8988T (cell line): ENCODE results near the gene FGF7.
"Not testable (repeated sequence)": the region's sequence is repeated elsewhere in the genome, so short reads cannot be mapped to it uniquely, and the experiment has no call there.

ENCODE experiments used
- DNase-seq: peaks from one replicate; pipeline ENCODE4 v3.0.0; 2011

Gene FGF7, protein sequence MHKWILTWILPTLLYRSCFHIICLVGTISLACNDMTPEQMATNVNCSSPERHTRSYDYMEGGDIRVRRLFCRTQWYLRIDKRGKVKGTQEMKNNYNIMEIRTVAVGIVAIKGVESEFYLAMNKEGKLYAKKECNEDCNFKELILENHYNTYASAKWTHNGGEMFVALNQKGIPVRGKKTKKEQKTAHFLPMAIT

DNA sequence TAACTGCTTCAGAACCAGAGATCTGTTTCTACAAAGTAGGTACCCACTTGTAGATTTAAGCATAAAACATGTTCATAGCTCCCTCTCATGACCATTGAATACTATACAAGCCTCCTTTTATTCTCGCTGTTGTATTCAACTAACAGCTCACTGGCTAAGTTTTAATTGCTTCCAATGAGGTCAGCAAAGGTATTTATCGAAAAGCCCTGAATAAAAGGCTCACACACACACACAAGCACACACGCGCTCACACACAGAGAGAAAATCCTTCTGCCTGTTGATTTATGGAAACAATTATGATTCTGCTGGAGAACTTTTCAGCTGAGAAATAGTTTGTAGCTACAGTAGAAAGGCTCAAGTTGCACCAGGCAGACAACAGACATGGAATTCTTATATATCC, at the start of gene FGF7:
Gene FGF7, plus strand, starts transcription at position 222 of the 400 bp plus-strand sequence. CDS start 1,056 bp downstream, outside the sequence.
- no peak for DNase-seq

DNA sequence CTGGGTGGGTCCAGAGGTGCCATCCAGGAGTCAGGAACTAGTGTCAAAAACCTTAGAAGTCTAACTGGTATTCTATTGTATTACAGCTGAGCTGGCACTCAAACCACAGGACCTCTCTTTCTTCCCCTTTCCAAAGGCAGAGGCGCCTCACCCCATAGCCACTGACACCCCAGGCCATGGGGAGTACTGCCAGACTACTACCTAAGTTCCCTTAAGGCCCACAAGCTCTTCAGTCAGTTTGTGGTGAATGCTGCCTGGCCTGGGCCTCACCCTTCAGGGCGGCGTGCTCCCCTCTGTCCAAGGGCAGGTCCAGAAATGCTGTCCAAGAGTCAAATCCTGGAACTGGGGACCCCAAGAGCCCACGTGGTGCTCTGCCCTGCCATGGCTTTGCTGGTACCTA, 43.0 kb upstream of the FGF7 start:
- no peak for DNase-seq

DNA sequence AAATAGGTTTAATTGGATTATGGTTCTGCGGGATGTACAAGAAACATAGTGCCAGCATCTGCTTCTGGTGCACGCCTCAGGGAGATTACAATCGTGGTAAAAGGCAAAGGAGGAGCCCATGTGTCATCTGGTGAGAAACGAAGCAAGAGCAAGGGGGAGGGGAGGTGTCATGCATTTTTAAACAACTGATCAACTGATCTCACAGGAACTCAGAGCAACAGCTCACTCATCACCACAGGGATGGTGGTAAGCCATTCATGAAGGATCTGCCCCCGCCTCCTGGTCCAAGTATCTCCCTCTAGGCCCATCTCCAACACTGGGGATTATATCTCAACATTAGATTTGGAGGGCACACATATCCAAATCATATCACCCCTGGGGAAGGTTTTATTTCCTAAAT, 42.1 kb upstream of the FGF7 start:
- DNase-seq = no peak

DNA sequence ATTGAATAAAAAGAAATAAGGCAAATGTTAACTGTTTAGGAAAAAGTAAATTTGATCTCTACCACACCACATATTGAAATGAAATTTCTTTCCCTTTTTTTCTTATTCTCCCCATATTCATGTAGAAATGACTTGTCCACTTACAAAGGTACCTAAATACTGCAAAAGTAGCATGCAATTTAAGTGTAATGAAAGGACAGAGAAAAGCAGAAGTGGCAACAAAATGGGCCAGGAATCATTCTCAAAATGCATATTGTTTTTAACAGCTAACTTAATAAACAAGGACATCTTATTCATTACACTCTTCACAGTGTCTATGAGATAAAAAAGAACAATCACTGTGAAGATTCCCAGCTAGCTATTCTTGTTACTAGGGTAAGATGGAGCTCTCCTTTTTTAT, 40.6 kb upstream of the FGF7 start:
- no peak for DNase-seq

DNA sequence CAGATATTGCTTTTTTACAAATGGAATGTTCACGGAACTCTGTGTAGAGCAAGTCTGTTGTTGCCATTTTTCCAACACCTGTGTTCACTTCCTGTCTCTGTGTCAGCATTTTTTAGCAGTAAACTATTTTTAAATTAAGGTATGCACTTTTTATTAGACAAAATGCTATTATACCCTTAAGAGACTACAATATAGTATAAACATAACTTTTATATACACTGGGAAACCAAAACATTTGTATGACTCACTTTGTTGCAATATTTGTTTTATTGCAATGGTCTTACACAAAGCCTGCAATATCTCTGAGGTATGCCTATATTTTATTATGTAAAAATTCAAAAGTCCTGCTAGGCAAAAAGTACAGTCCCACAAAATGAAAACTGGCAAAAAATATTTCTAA, 39.8 kb upstream of the FGF7 start:
- no peak for DNase-seq

DNA sequence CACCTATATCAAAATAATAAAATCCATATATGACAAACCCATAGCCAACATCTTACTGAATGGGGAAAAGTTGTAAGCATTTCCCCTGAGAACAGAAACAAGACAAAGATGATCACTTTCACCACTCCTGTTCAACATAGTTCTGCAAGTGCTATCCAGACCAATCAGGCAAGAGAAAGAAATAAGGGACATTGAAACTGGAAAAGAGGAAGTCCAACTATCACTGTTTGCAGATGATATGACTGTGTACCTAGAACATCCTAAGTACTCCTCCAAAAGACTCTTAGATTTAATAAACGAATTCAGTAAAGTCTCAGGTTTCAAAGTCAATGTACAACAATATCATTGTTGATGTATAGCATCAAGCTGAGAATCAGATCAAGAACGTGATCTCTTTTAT, 35.6 kb upstream of the FGF7 start:
- DNase-seq = no peak

DNA sequence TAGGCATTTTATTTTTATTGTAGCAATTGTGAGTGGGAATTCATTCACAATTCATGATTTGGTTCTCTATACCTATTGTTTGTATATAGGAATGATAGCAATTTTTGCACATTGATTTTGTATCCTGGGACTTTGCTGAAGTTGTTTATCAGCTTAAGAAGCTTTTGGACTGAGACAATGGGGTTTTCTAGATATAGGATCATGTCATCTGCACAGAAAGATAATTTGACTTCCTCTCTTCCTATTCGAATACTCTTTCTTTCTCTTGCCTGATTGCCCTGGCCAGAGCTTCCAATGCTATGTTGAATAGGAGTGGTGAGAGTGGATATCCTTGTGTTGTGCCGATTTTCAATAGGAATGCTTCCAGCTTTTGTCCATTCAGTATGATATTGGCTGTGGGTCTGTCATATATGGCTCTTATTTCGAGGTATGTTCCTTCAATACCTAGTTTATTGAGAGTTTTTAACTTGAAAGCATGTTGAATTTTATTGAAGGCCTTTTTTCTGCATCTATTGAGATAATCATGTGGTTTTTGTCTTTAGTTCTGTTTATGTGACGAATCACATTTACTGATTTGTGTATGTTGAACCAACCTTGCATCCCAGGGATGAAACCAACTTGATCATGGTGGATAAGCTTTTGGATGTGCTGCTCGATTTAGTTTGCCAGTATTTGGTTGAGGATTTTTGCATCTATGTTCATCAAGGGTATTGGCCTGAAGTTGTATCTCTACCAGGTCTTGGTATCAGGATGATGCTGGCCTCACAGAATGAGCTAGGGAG, 20.3 kb upstream of the FGF7 start:
- not testable (repeated sequence) for DNase-seq

DNA sequence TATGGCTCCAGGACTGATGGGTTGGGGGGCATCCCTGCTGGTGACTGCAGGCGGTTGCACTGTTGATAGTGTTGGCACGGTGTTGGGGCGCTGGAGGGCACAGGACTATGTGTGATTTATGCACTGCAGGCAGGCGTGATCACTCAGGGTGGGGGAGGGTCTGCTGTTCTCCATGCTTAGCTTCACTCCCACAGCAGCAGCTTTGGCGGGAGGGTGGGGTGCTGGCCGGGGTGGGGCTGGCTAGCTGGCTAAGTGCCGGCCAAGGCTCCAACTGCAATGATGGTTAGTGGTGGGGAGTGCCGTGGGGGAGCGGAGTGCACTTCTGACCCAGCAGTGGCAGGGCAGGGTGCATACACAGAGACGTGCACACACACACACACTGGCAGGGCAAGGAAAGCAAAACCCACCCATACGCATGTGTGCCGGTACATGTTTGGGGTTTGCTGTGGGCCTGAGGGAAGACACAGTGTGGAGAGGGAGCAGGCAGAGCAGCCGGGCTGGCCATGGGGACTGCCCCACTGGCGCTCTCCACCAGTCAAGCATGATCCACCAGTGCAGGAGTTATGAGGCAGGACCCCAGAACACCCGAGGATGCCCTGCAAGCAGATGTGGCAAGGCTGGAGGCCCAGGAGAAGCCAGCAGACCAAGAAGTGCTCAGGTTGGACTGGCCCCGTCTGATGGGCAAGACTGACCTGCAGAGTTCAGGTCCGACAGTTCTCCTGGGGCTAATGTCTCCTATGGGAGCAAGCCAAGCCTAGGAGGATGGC, 16.5 kb upstream of the FGF7 start:
- no peak for DNase-seq

DNA sequence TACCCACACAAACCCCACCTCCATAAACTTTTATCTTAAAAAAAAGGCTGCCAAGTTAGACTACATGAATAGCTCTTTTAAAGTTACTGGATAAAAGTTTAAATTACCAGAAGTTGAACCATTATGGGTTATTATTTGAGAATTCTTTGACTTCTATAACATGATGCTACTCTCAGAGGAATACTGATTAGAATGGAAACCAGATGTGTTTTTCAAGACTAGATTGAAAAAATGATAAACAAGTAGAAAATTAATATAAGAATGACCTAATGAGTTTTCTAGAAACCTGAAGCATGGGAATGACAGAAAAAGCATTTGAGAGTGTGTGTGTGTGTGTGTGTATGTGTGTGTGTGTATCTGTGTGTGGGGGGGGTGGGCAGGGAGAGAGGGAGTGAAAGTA, 12.4 kb upstream of the FGF7 start:
- no peak for DNase-seq

DNA sequence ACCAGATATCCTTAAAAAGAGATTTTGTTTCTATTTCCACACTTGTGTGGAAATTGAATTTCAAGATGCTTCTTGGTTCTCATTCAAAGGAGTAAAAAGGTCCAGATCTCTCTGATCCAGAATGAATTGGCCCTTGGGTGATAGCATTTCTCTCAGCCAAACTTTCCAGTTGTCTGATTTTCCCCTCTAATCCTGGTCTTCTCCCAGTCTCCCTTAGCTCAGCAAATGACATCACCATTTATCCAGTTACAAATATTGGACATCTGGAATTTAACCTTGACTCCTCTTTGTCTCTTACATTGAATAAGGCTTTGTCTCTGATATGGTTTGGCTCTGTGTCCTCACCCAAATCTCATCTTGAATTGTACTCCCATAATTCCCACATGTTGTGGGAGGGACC, 10.2 kb upstream of the FGF7 start:
- DNase-seq = no peak

DNA sequence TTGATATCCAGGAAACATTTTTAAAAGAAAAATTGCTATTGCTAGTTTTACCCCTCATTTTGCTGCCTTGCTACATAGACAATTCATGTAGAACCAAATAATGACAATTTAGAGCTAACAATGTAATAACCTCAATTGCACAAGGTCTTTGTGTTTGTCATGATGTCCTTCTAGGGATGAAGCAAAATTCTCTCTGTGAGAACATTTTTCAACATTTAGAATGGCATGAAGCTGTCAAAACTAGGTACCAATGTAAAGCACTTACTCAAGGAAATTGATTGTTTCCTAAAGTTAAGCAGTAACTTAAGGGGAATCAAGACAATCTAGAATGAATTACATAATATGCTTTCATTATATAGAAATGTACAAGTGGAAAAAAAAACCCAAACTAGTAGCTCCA, 7.9 kb upstream of the FGF7 start:
- DNase-seq = no peak

DNA sequence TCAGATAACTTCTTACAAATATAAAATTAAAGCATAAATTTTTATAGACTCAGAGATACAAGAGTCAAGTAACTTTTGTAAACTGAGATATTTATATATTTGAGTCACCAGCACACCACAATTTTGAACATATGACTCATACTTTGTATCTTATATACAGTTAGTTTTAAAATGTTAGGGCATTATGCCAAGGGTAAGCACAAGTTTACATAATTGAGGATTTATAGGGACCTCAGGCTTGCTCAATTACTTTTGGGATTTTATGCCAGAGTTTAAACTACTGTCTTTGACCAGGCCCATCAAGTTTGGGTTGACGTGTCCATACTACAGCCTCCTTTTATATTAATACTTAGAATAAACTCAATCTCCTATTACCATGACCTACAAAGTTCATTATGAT, 7.4 kb upstream of the FGF7 start:
- no peak for DNase-seq

DNA sequence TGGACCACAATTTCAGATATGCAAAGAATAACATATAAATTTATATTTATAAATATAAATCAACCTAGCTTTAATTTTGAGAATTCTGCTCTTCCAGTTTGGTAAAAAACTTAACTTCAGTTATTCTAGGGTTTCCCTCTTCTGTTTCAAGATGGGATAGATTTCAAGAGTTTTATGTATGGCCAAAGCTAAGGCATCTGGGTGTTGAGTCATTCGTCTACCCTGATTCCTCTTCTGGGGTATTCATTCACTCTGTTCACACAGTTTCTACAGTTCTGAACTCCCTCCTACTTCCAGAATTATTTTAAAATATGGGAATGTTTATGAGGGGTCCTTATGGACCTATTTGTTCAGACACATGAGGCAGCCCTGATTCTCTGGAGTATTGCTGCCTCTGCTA, 4.2 kb upstream of the FGF7 start:
- DNase-seq = no peak

DNA sequence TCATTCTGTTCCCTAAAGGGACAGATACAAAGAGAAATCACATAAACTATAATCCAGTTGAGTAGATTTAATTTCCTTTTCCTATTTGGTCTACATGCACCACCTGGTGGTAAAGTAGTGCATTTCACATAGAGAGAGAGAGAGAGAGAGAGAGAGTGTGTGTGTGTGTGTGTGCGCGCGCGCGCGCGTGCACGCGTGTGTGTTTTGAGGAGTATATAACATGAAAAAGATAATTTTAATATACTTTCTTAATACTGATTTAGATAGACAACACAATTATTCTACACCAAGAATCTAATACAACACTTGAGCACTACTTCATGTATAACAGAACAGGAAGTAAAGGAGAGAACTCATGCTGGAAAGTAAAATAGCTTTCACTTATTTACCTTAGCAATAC, 1.1 kb upstream of the FGF7 start:
- no peak for DNase-seq

DNA sequence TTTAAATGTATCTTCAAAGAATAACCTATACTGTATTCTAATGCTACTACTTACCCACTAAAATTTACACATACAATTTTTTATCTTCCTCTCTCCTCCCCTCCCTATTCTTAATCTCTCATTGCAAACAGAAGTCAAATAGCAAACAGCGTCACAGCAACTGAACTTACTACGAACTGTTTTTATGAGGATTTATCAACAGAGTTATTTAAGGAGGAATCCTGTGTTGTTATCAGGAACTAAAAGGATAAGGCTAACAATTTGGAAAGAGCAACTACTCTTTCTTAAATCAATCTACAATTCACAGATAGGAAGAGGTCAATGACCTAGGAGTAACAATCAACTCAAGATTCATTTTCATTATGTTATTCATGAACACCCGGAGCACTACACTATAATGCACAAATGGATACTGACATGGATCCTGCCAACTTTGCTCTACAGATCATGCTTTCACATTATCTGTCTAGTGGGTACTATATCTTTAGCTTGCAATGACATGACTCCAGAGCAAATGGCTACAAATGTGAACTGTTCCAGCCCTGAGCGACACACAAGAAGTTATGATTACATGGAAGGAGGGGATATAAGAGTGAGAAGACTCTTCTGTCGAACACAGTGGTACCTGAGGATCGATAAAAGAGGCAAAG, 984 bp downstream of the FGF7 start:
- no peak for DNase-seq

DNA sequence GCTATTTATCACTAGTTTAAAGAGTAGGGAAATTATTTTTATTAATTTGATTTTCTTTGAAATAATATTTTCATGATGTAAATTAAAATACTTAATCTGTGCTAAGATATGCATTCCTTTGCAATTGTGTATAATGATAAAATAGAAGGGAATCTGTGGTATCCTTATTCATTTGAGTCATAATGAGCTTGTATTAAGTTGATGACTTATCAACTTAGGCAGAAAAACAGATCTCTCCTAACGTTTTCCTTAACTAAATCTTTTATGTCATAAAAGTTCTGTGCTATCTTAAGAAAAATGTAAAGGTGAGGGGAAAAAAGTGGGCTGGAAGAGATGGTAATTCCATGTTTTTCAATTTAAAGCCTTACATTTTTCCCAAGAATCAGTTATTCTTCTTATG, 1.9 kb downstream of the FGF7 start:
- no peak for DNase-seq

DNA sequence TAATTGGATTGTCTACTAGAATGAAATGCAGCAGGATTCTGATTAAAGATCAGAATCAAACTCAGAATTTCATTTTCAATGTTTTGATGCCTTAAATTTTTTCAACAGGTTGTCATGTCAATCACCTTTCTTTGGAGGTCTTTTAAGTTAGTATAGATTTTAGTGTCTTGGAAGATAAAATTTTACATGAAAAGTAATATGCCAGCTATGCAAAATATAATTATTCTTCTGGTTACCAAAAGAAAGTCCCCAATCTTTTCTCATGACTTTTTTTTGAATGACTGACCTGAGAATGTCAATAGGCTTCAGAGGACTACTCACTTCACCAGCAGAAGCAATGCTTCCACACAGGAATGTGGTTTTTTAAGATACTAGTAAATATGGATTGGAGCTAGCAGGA, 4.3 kb downstream of the FGF7 start:
- DNase-seq = no peak

DNA sequence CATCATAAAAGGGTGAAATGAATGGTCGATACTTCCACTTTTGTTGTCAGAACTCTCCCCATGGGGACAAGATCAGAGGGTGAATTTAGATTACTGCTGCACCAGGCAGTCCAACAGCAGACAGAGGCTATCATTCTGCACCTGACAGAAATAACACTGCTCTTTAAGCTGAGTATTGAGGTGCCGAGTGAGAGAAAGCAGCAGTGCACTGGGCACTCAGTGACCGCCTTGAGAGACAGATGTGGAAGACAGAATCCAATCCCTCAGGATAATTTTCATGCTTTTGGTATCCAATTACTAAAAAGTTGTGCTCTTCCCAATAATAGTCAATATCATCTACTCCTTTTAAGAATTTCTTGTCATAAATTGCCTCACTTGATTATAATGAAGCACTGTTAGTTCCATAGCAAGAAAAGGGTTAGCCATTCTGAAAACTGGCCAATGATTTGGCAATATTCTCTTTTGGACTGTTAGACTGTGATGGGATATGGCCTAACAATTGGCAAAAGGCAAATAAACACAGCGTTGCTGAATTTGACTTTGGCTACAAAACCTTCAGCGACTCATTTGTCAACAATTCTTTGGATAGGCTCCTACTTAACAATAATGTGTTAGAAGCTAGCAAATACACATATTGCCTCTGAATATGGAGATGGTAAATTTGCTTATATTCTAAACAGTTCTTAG, 5.5 kb downstream of the FGF7 start:
- no peak for DNase-seq

DNA sequence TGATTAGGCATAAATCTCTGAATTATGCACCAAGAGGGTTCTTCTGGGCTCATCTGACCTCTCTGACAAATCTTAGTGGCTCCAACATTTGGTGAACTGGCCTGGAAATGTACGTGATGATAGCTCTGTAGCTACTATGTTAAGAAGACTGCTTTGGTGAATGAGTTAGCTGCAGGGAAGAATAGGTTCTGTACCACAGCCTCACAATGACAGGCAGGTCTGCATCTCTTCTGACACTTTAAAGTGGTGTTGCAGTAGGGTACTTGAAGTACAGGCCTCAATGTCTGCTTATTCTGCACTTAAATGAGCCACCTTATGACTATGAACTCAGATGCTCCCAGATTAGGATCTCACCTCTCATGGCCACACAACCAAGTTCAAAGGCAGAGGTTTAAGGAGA, 7.0 kb downstream of the FGF7 start:
- DNase-seq = no peak

DNA sequence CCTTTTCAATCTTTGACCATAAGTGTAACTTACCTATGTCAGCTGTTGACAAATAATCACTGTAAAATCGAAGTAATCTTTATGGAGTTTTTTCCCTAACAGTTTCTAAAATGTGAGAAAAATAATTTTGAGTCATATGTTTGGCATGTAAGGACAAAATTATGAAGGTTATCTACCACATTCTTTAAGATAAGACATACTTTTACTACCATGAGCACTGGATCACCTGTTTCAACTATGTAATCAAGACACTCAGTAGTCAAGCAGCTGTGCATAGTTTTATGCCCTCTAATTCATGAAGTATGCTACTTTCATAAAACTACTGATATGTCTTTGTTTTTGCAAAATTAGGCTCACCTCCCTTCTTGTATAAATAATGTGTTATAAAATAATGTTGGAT, 12.1 kb downstream of the FGF7 start:
- DNase-seq = no peak

DNA sequence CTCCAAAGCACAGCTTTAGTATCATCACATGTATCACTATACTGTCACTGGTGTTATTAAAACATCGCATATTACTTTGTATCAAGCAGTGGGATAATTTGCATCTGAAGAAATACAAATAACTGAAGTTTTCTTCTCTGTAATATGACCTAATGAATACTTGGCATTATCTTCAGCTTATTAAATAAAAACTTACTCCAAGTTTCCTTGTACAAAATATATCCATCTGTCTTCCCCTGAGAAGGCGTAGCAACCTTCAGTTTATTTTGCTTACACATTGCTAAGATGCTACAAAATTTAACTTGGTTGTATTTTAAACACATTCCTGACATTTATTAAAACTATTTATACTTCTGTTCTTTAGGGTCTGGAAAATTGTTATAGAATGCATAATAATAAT, 13.7 kb downstream of the FGF7 start:
- no peak for DNase-seq

DNA sequence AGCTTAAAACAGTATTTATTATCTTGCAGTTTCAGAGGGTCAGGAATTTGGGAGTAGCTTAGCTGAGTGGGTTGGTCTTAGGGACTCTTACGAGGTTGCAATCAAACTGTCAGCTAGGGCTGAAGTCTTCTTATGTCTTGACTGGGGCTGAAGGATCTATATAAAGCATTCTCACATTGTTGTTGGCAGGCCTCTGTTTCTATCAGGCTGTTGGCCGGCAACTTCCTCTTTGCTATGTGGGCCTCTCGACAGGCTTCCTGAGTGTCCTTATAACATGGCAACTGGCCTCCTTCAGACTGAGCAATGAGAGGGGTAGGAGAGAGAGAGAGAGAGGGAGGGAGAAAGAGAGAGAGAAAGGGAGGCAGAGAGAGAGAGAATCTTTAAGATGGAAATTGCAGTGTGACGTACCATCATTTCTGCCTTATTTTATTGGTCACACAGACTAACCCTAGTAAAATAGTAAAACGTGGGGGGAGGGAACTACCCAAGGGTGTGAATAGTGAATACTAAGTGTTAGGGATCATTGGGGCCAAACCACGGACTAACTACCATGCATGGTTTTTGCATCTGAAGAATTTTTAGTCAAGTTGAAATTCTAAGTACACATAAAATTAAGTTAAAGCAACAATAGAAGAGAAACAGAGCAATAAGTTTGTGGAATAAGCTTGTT, 16.1 kb downstream of the FGF7 start:
- no peak for DNase-seq
